ENCODE results near the gene PNPLA7. TPM values are rescaled to one million over a fixed set of nuclear protein-coding genes. Genes with fewer than 3 reads are reported as not detected.
A peak's percentile ranks its signal among the peaks of the same experiment; 100 is the strongest.

The PNPLA7 gene
- total and polyA plus RNA-seq, 10 of the 15 experiments (the other 5 are each of a cell fraction or from before 2014, with no cell fraction given) = 0.04 to 0.85 (median 0.19) TPM; not detected in 1

- no peak overlapping the region for H3K4me3 ChIP-seq
- BruUV-seq (replicated peaks) = no TSS peak
- ChIA-PET RAD21 (ENCODE audit: unreplicated experiment) (interaction anchor here (1.4 kb wide), 1 partner anchor 23 kb away, joined by 4 read pairs; the partner anchor contains the start of genes EXD3 and NOXA1), SMC1A (ENCODE audit: uncharacterized antibody, unreplicated experiment) (no interaction called here), CTCF (interaction anchor here (0.7 to 3.9 kb wide), 10 partner anchors 13 to 209 kb away, joined by 3 to 25 read pairs (median 4); partner anchors contain the start of genes EXD3, NOXA1, NSMF and TOR4A), POLR2A (interaction anchor here (1.4 kb wide), 1 partner anchor 147 kb away, joined by 3 read pairs; no protein-coding TSS in a partner anchor)
- FAIRE-seq = no peak
- 41% methylated on average over 19 of the region's 19 CpGs for WGBS (ENCODE audit: insufficient coverage, insufficient replicate concordance, low lambda C conversion rate, missing lambda C conversion rate)
- no peaks in the 10 kb centered on the region for H3K27me3 ChIP-seq (replicated peaks in 1 of 2; ENCODE audit: control insufficient read depth in 2 of 2, insufficient read depth in 2 of 2, low read length in 1 of 2)
- in situ Hi-C loops (cut with MboI) = loop anchor here (5.0 kb wide), 1 partner anchor 154 kb away; no protein-coding TSS in a partner anchor
- DNase-seq (ENCODE audit: low read depth, low spot score) = no peak
- TF ChIP-seq MTA3 (IDR thresholded peaks at IDR 0.05; ENCODE audit: borderline replicate concordance, low read length) = no peak
- no peak for TF ChIP-seq CUX1 (IDR thresholded peaks at IDR 0.05; ENCODE audit: insufficient replicate concordance, low read depth, low read length)
- no peak for TF ChIP-seq NFYA (IDR thresholded peaks at IDR 0.05; ENCODE audit: borderline replicate concordance, low read depth, low read length)
- no peak for TF ChIP-seq ATF7 (IDR thresholded peaks at IDR 0.05; ENCODE audit: low read depth)
- no peak for TF ChIP-seq HDGF (IDR thresholded peaks at IDR 0.05)
- peak overlapping the region; percentile 41 for H3K4me2 ChIP-seq (ENCODE audit: control insufficient read depth, insufficient read depth)
- no peaks in the 10 kb centered on the region for H3K79me2 ChIP-seq (ENCODE audit: control insufficient read depth, insufficient read depth, low read length)
- H3K9me3 ChIP-seq (replicated peaks; ENCODE audit: control insufficient read depth, insufficient read depth, low read length) = no peaks in the 10 kb centered on the region
- no peaks in the 10 kb centered on the region for H4K20me1 ChIP-seq (ENCODE audit: control insufficient read depth, insufficient read depth)
- intact Hi-C loops (cut with micrococcal nuclease; ENCODE audit: unreplicated experiment) = loop anchor here (2.0 kb wide), 3 partner anchors 23 to 159 kb away; partner anchors contain the start of genes EXD3 and NOXA1
- no peak overlapping the region for H3K9ac ChIP-seq (ENCODE audit: control insufficient read depth, insufficient read depth, low read length)
- H3K27ac ChIP-seq (ENCODE audit: control insufficient read depth, insufficient read depth) = no peak overlapping the region
- no peak overlapping the region for H2AFZ ChIP-seq (ENCODE audit: control insufficient read depth, low read depth, low read length)
- H3K4me1 ChIP-seq (ENCODE audit: control insufficient read depth, insufficient read depth, low read length) = peaks cover 8% of the 10 kb centered on the region
- ATAC-seq = no peak
- no peaks in the 10 kb centered on the region for H3K36me3 ChIP-seq (ENCODE audit: control insufficient read depth in 2 of 2, insufficient read depth in 2 of 2, low read length in 1 of 2)
These were observed 104.2 kb downstream of the PNPLA7 start for GRCh38 chr9:137445930-137446431.

Data from GM12878 (cell line).